ENCODE results near the gene MOCOS.

- TF ChIP-seq EZH2 (IDR thresholded peaks at IDR 0.05; ENCODE audit: borderline replicate concordance, insufficient read depth, low read depth, low read length, poor library complexity, severe bottlenecking) = no peak
- TF ChIP-seq, protein P1, sequence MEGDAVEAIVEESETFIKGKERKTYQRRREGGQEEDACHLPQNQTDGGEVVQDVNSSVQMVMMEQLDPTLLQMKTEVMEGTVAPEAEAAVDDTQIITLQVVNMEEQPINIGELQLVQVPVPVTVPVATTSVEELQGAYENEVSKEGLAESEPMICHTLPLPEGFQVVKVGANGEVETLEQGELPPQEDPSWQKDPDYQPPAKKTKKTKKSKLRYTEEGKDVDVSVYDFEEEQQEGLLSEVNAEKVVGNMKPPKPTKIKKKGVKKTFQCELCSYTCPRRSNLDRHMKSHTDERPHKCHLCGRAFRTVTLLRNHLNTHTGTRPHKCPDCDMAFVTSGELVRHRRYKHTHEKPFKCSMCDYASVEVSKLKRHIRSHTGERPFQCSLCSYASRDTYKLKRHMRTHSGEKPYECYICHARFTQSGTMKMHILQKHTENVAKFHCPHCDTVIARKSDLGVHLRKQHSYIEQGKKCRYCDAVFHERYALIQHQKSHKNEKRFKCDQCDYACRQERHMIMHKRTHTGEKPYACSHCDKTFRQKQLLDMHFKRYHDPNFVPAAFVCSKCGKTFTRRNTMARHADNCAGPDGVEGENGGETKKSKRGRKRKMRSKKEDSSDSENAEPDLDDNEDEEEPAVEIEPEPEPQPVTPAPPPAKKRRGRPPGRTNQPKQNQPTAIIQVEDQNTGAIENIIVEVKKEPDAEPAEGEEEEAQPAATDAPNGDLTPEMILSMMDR (IDR thresholded peaks at IDR 0.05) = no peak
These were observed 77.7 kb downstream of the MOCOS start for GRCh38 chr18:36265015-36265414.
